CD4-positive, alpha-beta T cell (primary cell): ENCODE measurements around the gene AUTS2. TPM values are rescaled to one million over a fixed set of nuclear protein-coding genes. Genes with fewer than 3 reads are reported as not detected.

Experiments used
- ATAC-seq: fragments of 200-7000 bp; cut with Tn5 transposase; one replicate; pipeline ENCODE4 v1.10.0; 2022; ENCODE audit warnings: mild to moderate bottlenecking; ENCODE audit not compliant: poor library complexity
- CTCF ChIA-PET: fragments of 350-600 bp; sonication (Branson Sonifier 250); formaldehyde crosslinking; loops from one replicate; lab custom pipeline; 2021; ENCODE audit warnings: antibody characterized with exemption, inconsistent platforms; lab: Charles Lee
- POLR2A ChIA-PET: fragments of 350-600 bp; sonication (Branson Sonifier 250); formaldehyde crosslinking; loops from one replicate; lab custom pipeline; 2021; ENCODE audit warnings: antibody characterized with exemption, inconsistent platforms; lab: Charles Lee
- DNase-seq, 14 experiments: peaks; one replicate each; pipeline ENCODE4 v3.0.0-alpha.2; 2013 to 2020; ENCODE audit warnings: mixed read lengths in 2 of 14
- H3K27ac ChIP-seq, 2 donors: one replicate each; pipeline versions ENCODE4 v1.5.1 to v1.7.0; 2013; ENCODE audit warnings: low read length in 2 of 2, low read depth in 1 of 2, mild to moderate bottlenecking in 1 of 2
- H3K27me3 ChIP-seq, 2 experiments: 1 replicate in 1 of 2; 2 replicates in 1 of 2; pipeline versions ENCODE4 v1.6.1 to v1.7.0; 2013; ENCODE audit warnings: low read length in 2 of 2, control low read depth in 1 of 2, mild to moderate bottlenecking in 1 of 2, moderate library complexity in 1 of 2; ENCODE audit not compliant: insufficient read depth in 2 of 2, control insufficient read depth in 1 of 2
- H3K36me3 ChIP-seq: one replicate; pipeline ENCODE4 v1.6.1; 2013; ENCODE audit warnings: low read length, control low read depth; ENCODE audit not compliant: insufficient read depth
- H3K4me1 ChIP-seq: one replicate; pipeline ENCODE4 v1.6.1; 2013; ENCODE audit warnings: low read length, control low read depth; ENCODE audit not compliant: insufficient read depth
- H3K4me3 ChIP-seq: one replicate; pipeline ENCODE4 v1.5.1; 2013; ENCODE audit warnings: mild to moderate bottlenecking, low read length, moderate library complexity
- H3K9me3 ChIP-seq, 2 experiments: 1 replicate in 1 of 2; 2 replicates in 1 of 2; pipeline versions ENCODE4 v1.6.1 to v1.7.0; 2013; ENCODE audit warnings: low read length in 2 of 2, mild to moderate bottlenecking in 2 of 2, control low read depth in 1 of 2, moderate library complexity in 1 of 2; ENCODE audit not compliant: control insufficient read depth in 1 of 2, insufficient read depth in 1 of 2
- H3K27ac Mint-ChIP-seq: one replicate; pipeline ENCODE4 v1.8.0; 2020; ENCODE audit warnings: mixed read lengths
- H3K27me3 Mint-ChIP-seq: one replicate; pipeline ENCODE4 v1.8.0; 2021; ENCODE audit warnings: mixed read lengths
- H3K36me3 Mint-ChIP-seq: one replicate; pipeline ENCODE4 v1.8.0; 2021; ENCODE audit warnings: low read depth, mixed read lengths
- H3K4me1 Mint-ChIP-seq: one replicate; pipeline ENCODE4 v1.8.0; 2021; ENCODE audit warnings: low read depth, mixed read lengths
- H3K4me3 Mint-ChIP-seq: one replicate; pipeline ENCODE4 v1.8.0; 2020; ENCODE audit warnings: mild to moderate bottlenecking, mixed read lengths
- H3K9me3 Mint-ChIP-seq: one replicate; pipeline ENCODE4 v1.8.0; 2020; ENCODE audit warnings: mixed read lengths
- CTCF ChIP-seq: fragments of 200-600 bp; IDR thresholded peaks from one replicate; pipeline ENCODE4 v1.8.0; 2022; ENCODE audit warnings: antibody characterized with exemption, mild to moderate bottlenecking
- intact Hi-C, 2 experiments: fragments of 100-400 bp; cut with DNase I in 1 of 2; cut with micrococcal nuclease in 1 of 2; formaldehyde crosslinking; loops; one replicate each; pipeline versions ENCODE4 v1.15.1 to v1.9.0; 2023 to 2025; cut with DNase I, micrococcal nuclease
- total RNA-seq, 174 experiments: library from RNA in 2 of 174; stranded (reverse) in 2 of 174; gene quantifications; one replicate each; pipeline ENCODE4 v1.2.3 and lab custom pipeline; 2021 to 2026

The AUTS2 gene
- total RNA-seq, 2 experiments from 2014 or later, result 43.6 to 47.6 TPM

DNA sequence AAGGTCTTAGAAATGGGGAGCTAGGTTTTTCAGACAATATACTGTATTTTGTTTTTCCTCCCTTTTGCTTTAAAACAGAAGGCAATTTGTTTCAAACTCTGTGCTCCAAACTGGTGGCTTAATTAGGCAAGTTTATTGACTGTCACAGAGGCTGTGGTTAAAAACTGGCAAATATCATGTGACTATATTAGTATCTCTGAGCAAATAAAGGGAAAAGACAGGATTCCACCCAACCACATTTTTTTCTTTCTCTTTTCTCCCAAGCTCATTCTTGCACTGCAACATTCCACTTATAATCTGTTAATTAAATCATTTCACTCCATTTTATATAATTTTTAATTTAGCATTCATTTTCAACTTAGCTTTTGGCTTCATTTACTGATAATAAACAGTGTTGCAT lies 615.8 kb downstream of the AUTS2 start:
- H3K27ac ChIP-seq, result no peak overlapping the region
- intact Hi-C loops, result no loop called here
- Mint-ChIP-seq H3K27me3 (no peaks in the 10 kb centered on the region), H3K36me3 (no peaks in the 10 kb centered on the region), H3K4me3 (no peak overlapping the region), H3K27ac (no peak overlapping the region), H3K4me1 (no peaks in the 10 kb centered on the region), H3K9me3 (no peaks in the 10 kb centered on the region)
- ATAC-seq (no peak), DNase-seq (no peak)
- H3K4me3 ChIP-seq, result no peak overlapping the region
- no peaks in the 10 kb centered on the region for H3K36me3 ChIP-seq
- no peaks in the 10 kb centered on the region for H3K9me3 ChIP-seq
- H3K27me3 ChIP-seq, result no peaks in the 10 kb centered on the region
- POLR2A ChIA-PET, result no interaction called here
- no peak for TF ChIP-seq CTCF
- CTCF ChIA-PET, result interaction anchor here (0.6 kb wide), 1 partner anchor 281 kb away, joined by 5 read pairs; no protein-coding TSS in a partner anchor
- no peaks in the 10 kb centered on the region for H3K4me1 ChIP-seq

- Mint-ChIP-seq H3K4me3 (no peak overlapping the region), H3K27me3 (no peaks in the 10 kb centered on the region), H3K36me3 (no peaks in the 10 kb centered on the region), H3K4me1 (no peaks in the 10 kb centered on the region), H3K27ac (no peak overlapping the region), H3K9me3 (no peaks in the 10 kb centered on the region)
- Histone ChIP-seq H3K4me1 (no peaks in the 10 kb centered on the region), H3K36me3 (no peaks in the 10 kb centered on the region), H3K9me3 (no peaks in the 10 kb centered on the region), H3K27me3 (no peaks in the 10 kb centered on the region), H3K27ac (no peak overlapping the region), H3K4me3 (no peak overlapping the region)
- ATAC-seq, result no peak
- POLR2A ChIA-PET, result no interaction called here
- no peak for TF ChIP-seq CTCF
- CTCF ChIA-PET, result no interaction called here
- DNase-seq, result no peak
- intact Hi-C loops, result no loop called here
Measured at GRCh38 chr7:70215491-70215890, 617.2 kb downstream of the AUTS2 start.

GRCh38 chr7:70217571-70217970 lies 619.3 kb downstream of the AUTS2 start:
- H3K4me3 Mint-ChIP-seq, result no peak overlapping the region
- no peak for DNase-seq

More at GRCh38 chr7:70217571-70217970, 619.3 kb downstream of the AUTS2 start:
- no peaks in the 10 kb centered on the region for H3K27me3 Mint-ChIP-seq
- ChIA-PET POLR2A (interaction anchor here (1.0 kb wide), 1 partner anchor 161 kb away, joined by 3 read pairs; no protein-coding TSS in a partner anchor), CTCF (no interaction called here)
- no peaks in the 10 kb centered on the region for H3K9me3 Mint-ChIP-seq
- no peak for TF ChIP-seq CTCF
- H3K4me1 ChIP-seq, result no peaks in the 10 kb centered on the region
- H3K36me3 Mint-ChIP-seq, result no peaks in the 10 kb centered on the region
- no peaks in the 10 kb centered on the region for H3K9me3 ChIP-seq
- no peaks in the 10 kb centered on the region for H3K27me3 ChIP-seq
- no peak overlapping the region for H3K27ac ChIP-seq
- H3K27ac Mint-ChIP-seq, result no peak overlapping the region
- intact Hi-C loops, result no loop called here
- no peaks in the 10 kb centered on the region for H3K36me3 ChIP-seq
- H3K4me1 Mint-ChIP-seq, result no peaks in the 10 kb centered on the region
- no peak overlapping the region for H3K4me3 ChIP-seq
- no peak for ATAC-seq
